MM.1S (cell line): ENCODE measurements around the gene TCF7.

Source experiments
- DNase-seq: peaks from one replicate; pipeline ENCODE4 v3.0.0-alpha.2; 2015
- H2AFZ ChIP-seq: fragments of 300-600 bp; sonication (generic); 2 replicates; pipeline ENCODE4 v1.6.0; 2016; ENCODE audit warnings: antibody characterized with exemption, low read length
- H3F3A ChIP-seq: fragments of 300-600 bp; sonication (generic); 2 replicates; pipeline ENCODE4 v1.6.1; 2016; ENCODE audit warnings: mild to moderate bottlenecking, antibody characterized with exemption, low read length, moderate library complexity, mixed read lengths; ENCODE audit not compliant: insufficient read depth
- H3K27ac ChIP-seq: fragments of 300-600 bp; sonication (generic); 2 replicates; pipeline ENCODE4 v1.5.1; 2016; ENCODE audit warnings: mild to moderate bottlenecking, low read length
- H3K27me3 ChIP-seq: fragments of 300-600 bp; sonication (generic); replicated peaks from 2 replicates; pipeline ENCODE4 v1.6.0; 2016; ENCODE audit warnings: low read length; ENCODE audit not compliant: insufficient read depth
- H3K36me3 ChIP-seq: fragments of 300-600 bp; sonication (generic); replicated peaks from 2 replicates; pipeline ENCODE4 v1.6.1; 2016; ENCODE audit warnings: mild to moderate bottlenecking, low read length, mixed read lengths; ENCODE audit not compliant: insufficient read depth
- H3K4me1 ChIP-seq: fragments of 300-600 bp; sonication (generic); 2 replicates; pipeline ENCODE4 v1.6.1; 2016; ENCODE audit warnings: low read length, mixed read lengths
- H3K4me2 ChIP-seq: fragments of 300-600 bp; sonication (generic); 2 replicates; pipeline ENCODE4 v1.6.0; 2016; ENCODE audit warnings: low read depth, low read length
- H3K4me3 ChIP-seq: fragments of 300-600 bp; sonication (generic); 2 replicates; pipeline ENCODE4 v1.5.1; 2016; ENCODE audit warnings: low read length, mixed read lengths
- H3K79me2 ChIP-seq: fragments of 300-600 bp; sonication (generic); 2 replicates; pipeline ENCODE4 v1.6.1; 2016; ENCODE audit warnings: mixed run types, low read length, mixed read lengths
- H3K9ac ChIP-seq: fragments of 300-600 bp; sonication (generic); 2 replicates; pipeline ENCODE4 v1.6.1; 2016; ENCODE audit warnings: low read length, mixed read lengths
- H3K9me2 ChIP-seq: fragments of 300-600 bp; sonication (generic); replicated peaks from 2 replicates; pipeline ENCODE4 v1.6.1; 2016; ENCODE audit warnings: mild to moderate bottlenecking, low read length, mixed read lengths; ENCODE audit not compliant: insufficient read depth
- H3K9me3 ChIP-seq: fragments of 300-600 bp; sonication (generic); replicated peaks from 2 replicates; pipeline ENCODE4 v1.6.1; 2016; ENCODE audit warnings: mild to moderate bottlenecking, low read length, mixed read lengths; ENCODE audit not compliant: insufficient read depth
- H4K20me1 ChIP-seq: fragments of 300-600 bp; sonication (generic); 2 replicates; pipeline ENCODE4 v1.6.1; 2016; ENCODE audit warnings: mild to moderate bottlenecking, low read length, moderate library complexity, mixed read lengths; ENCODE audit not compliant: insufficient read depth
- EZH2 ChIP-seq: fragments of 300-600 bp; sonication (generic); optimal IDR thresholded peaks from 2 replicates; pipeline ENCODE3; 2017; ENCODE audit warnings: low read depth, mild to moderate bottlenecking, antibody characterized with exemption, low read length, mixed read lengths
- EZH2phosphoT487 ChIP-seq: fragments of 300-600 bp; sonication (generic); IDR thresholded peaks from 2 replicates; pipeline ENCODE4 v1.6.1; 2018; ENCODE audit warnings: antibody characterized with exemption, low read length
- TF ChIP-seq, protein P1 (sequence below): fragments of 300-600 bp; sonication (generic); IDR thresholded peaks from 2 replicates; pipeline ENCODE4 v1.5.1; 2016; ENCODE audit warnings: antibody characterized with exemption, low read length, mixed read lengths

TCF7 gene

GRCh38 chr5:134124289-134125038 is 10.0 kb downstream of the TCF7 start:
- Histone ChIP-seq H3F3A (no peaks in the 10 kb centered on the region), H3K4me3 (no peak overlapping the region), H3K9me2 (no peaks in the 10 kb centered on the region), H3K9me3 (no peaks in the 10 kb centered on the region), H4K20me1 (no peaks in the 10 kb centered on the region), H3K4me1 (peaks cover 16% of the 10 kb centered on the region), H3K79me2 (no peaks in the 10 kb centered on the region), H3K9ac (no peak overlapping the region), H3K4me2 (no peak overlapping the region), H3K36me3 (no peaks in the 10 kb centered on the region), H2AFZ (no peak overlapping the region), H3K27ac (no peak overlapping the region), H3K27me3 (no peaks in the 10 kb centered on the region)
- TF ChIP-seq EZH2 = no peak
- TF ChIP-seq, protein P1, sequence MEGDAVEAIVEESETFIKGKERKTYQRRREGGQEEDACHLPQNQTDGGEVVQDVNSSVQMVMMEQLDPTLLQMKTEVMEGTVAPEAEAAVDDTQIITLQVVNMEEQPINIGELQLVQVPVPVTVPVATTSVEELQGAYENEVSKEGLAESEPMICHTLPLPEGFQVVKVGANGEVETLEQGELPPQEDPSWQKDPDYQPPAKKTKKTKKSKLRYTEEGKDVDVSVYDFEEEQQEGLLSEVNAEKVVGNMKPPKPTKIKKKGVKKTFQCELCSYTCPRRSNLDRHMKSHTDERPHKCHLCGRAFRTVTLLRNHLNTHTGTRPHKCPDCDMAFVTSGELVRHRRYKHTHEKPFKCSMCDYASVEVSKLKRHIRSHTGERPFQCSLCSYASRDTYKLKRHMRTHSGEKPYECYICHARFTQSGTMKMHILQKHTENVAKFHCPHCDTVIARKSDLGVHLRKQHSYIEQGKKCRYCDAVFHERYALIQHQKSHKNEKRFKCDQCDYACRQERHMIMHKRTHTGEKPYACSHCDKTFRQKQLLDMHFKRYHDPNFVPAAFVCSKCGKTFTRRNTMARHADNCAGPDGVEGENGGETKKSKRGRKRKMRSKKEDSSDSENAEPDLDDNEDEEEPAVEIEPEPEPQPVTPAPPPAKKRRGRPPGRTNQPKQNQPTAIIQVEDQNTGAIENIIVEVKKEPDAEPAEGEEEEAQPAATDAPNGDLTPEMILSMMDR = no peak
- TF ChIP-seq EZH2phosphoT487 = no peak
- DNase-seq = no peak

- Histone ChIP-seq H3K9ac (no peak overlapping the region), H2AFZ (no peak overlapping the region), H4K20me1 (no peaks in the 10 kb centered on the region), H3K4me1 (peaks cover 16% of the 10 kb centered on the region), H3K4me3 (no peak overlapping the region), H3K9me3 (no peaks in the 10 kb centered on the region), H3K4me2 (no peak overlapping the region), H3K27ac (no peak overlapping the region), H3K27me3 (no peaks in the 10 kb centered on the region), H3K79me2 (no peaks in the 10 kb centered on the region), H3F3A (no peaks in the 10 kb centered on the region), H3K36me3 (no peaks in the 10 kb centered on the region), H3K9me2 (no peaks in the 10 kb centered on the region)
- TF ChIP-seq, protein P1 = no peak
- no peak for TF ChIP-seq EZH2phosphoT487
- TF ChIP-seq EZH2 = no peak
- no peak for DNase-seq
Measured at GRCh38 chr5:134125039-134126015, 10.8 kb downstream of the TCF7 start.

DNA sequence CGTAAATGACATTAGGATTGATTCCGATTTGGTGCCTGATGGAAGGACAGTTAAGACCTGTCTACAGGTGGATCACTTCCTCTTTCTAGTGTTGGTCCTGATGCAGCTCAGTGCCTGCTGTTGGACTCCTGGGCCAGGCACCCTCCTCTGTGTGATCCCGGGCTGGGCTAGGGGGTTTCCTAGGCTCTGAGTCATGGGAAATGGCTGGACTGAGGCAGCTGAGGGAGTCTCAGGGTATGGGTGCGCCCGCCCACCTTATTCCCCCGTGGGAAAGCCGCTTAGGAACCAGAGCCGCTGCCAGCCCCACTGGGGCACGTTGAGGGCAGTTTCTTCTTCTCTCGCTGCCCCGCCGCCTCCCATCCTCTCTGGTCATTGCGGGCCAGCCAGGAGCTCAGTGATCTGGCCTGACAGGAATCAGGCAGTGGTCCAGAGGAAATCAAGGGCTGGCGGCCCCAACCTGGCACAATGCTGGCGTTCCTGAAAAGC is 12.9 kb downstream of the TCF7 start:
- Histone ChIP-seq H3K9me3 (no peaks in the 10 kb centered on the region), H3K36me3 (no peaks in the 10 kb centered on the region), H3K4me2 (no peak overlapping the region), H3K4me3 (no peak overlapping the region), H4K20me1 (no peaks in the 10 kb centered on the region), H3K27me3 (no peaks in the 10 kb centered on the region), H3K79me2 (no peaks in the 10 kb centered on the region), H3K9me2 (no peaks in the 10 kb centered on the region), H3K9ac (no peak overlapping the region), H3K4me1 (peaks cover 10% of the 10 kb centered on the region), H2AFZ (no peak overlapping the region), H3K27ac (no peak overlapping the region), H3F3A (no peaks in the 10 kb centered on the region)
- TF ChIP-seq EZH2 (no peak), EZH2phosphoT487 (no peak)
- TF ChIP-seq, protein P1 = no peak
- no peak for DNase-seq
